Spleen (tissue), 11 donors: ENCODE measurements around the gene PARVG. TPM values are rescaled to one million over a fixed set of nuclear protein-coding genes. Genes with fewer than 3 reads are reported as not detected.

Experiments
- DNase-seq: peaks from one replicate; pipeline ENCODE4 v3.0.0-alpha.2; 2020
- H3K27ac ChIP-seq, 8 donors: fragments of 200-600 bp; sonication (generic) in 7 of 8; 1 replicate in 4 of 8; 2 replicates in 4 of 8; pipeline versions ENCODE4 v1.5.0 to v1.8.0; 2016 to 2021; ENCODE audit warnings: inconsistent platforms in 4 of 8, mild to moderate bottlenecking in 4 of 8, moderate library complexity in 1 of 8
- H3K27me3 ChIP-seq, 7 donors: fragments of 200-600 bp; sonication (generic) in 6 of 7; replicated peaks in 1 of 7; 1 replicate in 4 of 7; 2 replicates in 3 of 7; pipeline versions ENCODE4 v1.5.0 to v1.8.0; 2016 to 2021; ENCODE audit warnings: inconsistent platforms in 3 of 7, mild to moderate bottlenecking in 1 of 7
- H3K36me3 ChIP-seq, 6 donors: fragments of 200-600 bp; sonication (generic) in 5 of 6; 1 replicate in 4 of 6; 2 replicates in 2 of 6; pipeline versions ENCODE4 v1.5.0 to v1.8.0; 2016 to 2021; ENCODE audit warnings: inconsistent platforms in 2 of 6
- H3K4me1 ChIP-seq, 6 donors: fragments of 200-600 bp; sonication (generic) in 5 of 6; 1 replicate in 3 of 6; 2 replicates in 3 of 6; pipeline versions ENCODE4 v1.5.0 to v1.8.0; 2016 to 2021; ENCODE audit warnings: inconsistent platforms in 3 of 6
- H3K4me3 ChIP-seq, 8 donors: fragments of 200-600 bp; sonication (generic) in 7 of 8; 1 replicate in 4 of 8; 2 replicates in 4 of 8; pipeline versions ENCODE4 v1.5.0 to v1.8.0; 2016 to 2021; ENCODE audit warnings: inconsistent platforms in 4 of 8, mild to moderate bottlenecking in 4 of 8, moderate library complexity in 2 of 8
- H3K9me3 ChIP-seq, 8 donors: fragments of 200-600 bp; sonication (generic) in 7 of 8; 1 replicate in 4 of 8; 2 replicates in 4 of 8; pipeline versions ENCODE4 v1.5.0 to v1.8.0; 2016 to 2021; ENCODE audit warnings: inconsistent platforms in 4 of 8
- CTCF ChIP-seq, 11 experiments: fragments of 200-600 bp in 7 of 11; fragments of 450-650 bp in 4 of 11; sonication (generic) in 4 of 11; IDR thresholded peaks in 8 of 11; conservative IDR thresholded peaks in 3 of 11; 1 replicate in 7 of 11; 2 replicates in 4 of 11; pipeline versions ENCODE4 v1.4.0 to v1.8.0; 2016 to 2021; ENCODE audit warnings: antibody characterized with exemption in 11 of 11, inconsistent platforms in 4 of 11, mild to moderate bottlenecking in 1 of 11
- POLR2A ChIP-seq, 3 donors: fragments of 450-650 bp; IDR thresholded peaks; one replicate each; pipeline ENCODE4 v1.5.1; 2017; ENCODE audit warnings: antibody characterized with exemption in 3 of 3, mild to moderate bottlenecking in 1 of 3
- POLR2AphosphoS5 ChIP-seq, 3 donors: sonication (generic); formaldehyde crosslinking; IDR thresholded peaks; one replicate each; pipeline ENCODE4 v1.5.1; 2017; ENCODE audit warnings: antibody characterized with exemption in 3 of 3
- WGBS, 5 donors: extraction: QIAGEN DNeasy Blood & Tissue Kit in 3 of 5; methylation state at CpG; one replicate each; pipeline versions ENCODE4 v1.1.5 to v1.1.7; 2013 to 2018; 5-methylcytosine and 5-hydroxymethylcytosine counted together
- intact Hi-C: fragments of 100-400 bp; cut with DNase I; formaldehyde crosslinking; loops from one replicate; pipeline ENCODE4 v1.15.0; 2023; ENCODE audit warnings: low total_unique reads
- polyA plus RNA-seq, 3 donors: library from polyadenylated mRNA; stranded (reverse); fragments of 200-250 nt; gene quantifications; one replicate each; pipeline ENCODE4 v1.2.1, GENCODE V29; 2013
- total RNA-seq, 7 donors: library from RNA; depleted of rRNA in 3 of 7; stranded (reverse); fragments of >200 nt in 3 of 7; fragmentation: NEBNext Ultra II Directional in 4 of 7; extraction: Animal tissue kit (Norgen Biotek cat#: 25700) in 4 of 7; gene quantifications; one replicate each; pipeline versions ENCODE4 v1.1.0 to v1.2.1, GENCODE V29; 2016 to 2021
- donor health status: healthy with polysubstance abuse.
- donor health status: DM: no; HTN: no; CAD: no; lungs with moderate emphysema.
- donor health status: DM: no; HTN: no; CAD: no.
- donor health status: Bipolar disorder and iron deficiency.
- donor health status: healthy.
- donor health status: DM: no; HTN: no; CAD: no.
- donor health status: DM: yes; HTN: yes; CAD: no.

Gene PARVG
- total and polyA plus RNA-seq, 10 donors: 118 to 226 (median 159) TPM

GRCh38 chr22:44211946-44212930, 31.5 kb downstream of the PARVG start:
- no peak for DNase-seq
- peak overlapping the region in 1 of 8 donors; percentile 32 for H3K27ac ChIP-seq
- H3K27me3 ChIP-seq: no peaks in the 10 kb centered on the region
- intact Hi-C loops: no loop called here
- H3K36me3 ChIP-seq: no peaks in the 10 kb centered on the region
- TF ChIP-seq POLR2AphosphoS5 (IDR thresholded peaks at IDR 0.05) (no peak), POLR2A (IDR thresholded peaks at IDR 0.05) (no peak), CTCF (IDR thresholded peaks at IDR 0.05 in 8 of 11, conservative IDR thresholded peaks at IDR 0.05 in 3 of 11) (no peak)
- peaks cover 0 to 50% (median 3%) of the 10 kb centered on the region in 6 donors for H3K4me1 ChIP-seq
- H3K9me3 ChIP-seq: peaks cover 0 to 33% (median 25%) of the 10 kb centered on the region in 8 donors
- H3K4me3 ChIP-seq: no peak overlapping the region
- 51 to 69% (median 56%) methylated on average over 12 of the region's 12 CpGs for WGBS, 5 donors

GRCh38 chr22:44212936-44213335, 32.2 kb downstream of the PARVG start:
- intact Hi-C loops: no loop called here
- 70 to 100% (median 83%) methylated on average over 1 of the region's 1 CpG for WGBS, 5 donors
- Histone ChIP-seq H3K27me3 (no peaks in the 10 kb centered on the region), H3K9me3 (peaks cover 0 to 33% (median 25%) of the 10 kb centered on the region in 8 donors), H3K4me1 (peaks cover 0 to 44% (median 3%) of the 10 kb centered on the region in 6 donors), H3K36me3 (no peaks in the 10 kb centered on the region), H3K27ac (no peak overlapping the region), H3K4me3 (no peak overlapping the region)
- TF ChIP-seq POLR2A (IDR thresholded peaks at IDR 0.05) (no peak), POLR2AphosphoS5 (IDR thresholded peaks at IDR 0.05) (no peak), CTCF (IDR thresholded peaks at IDR 0.05 in 8 of 11, conservative IDR thresholded peaks at IDR 0.05 in 3 of 11) (no peak)
- no peak for DNase-seq

GRCh38 chr22:44213489-44214043, 32.8 kb downstream of the PARVG start:
- TF ChIP-seq POLR2A (IDR thresholded peaks at IDR 0.05) (no peak), CTCF (IDR thresholded peaks at IDR 0.05 in 8 of 11, conservative IDR thresholded peaks at IDR 0.05 in 3 of 11) (no peak), POLR2AphosphoS5 (IDR thresholded peaks at IDR 0.05) (no peak)
- Histone ChIP-seq H3K9me3 (peaks cover 0 to 32% (median 25%) of the 10 kb centered on the region in 8 donors), H3K27ac (no peak overlapping the region), H3K4me1 (peaks cover 0 to 37% (median 0%) of the 10 kb centered on the region in 6 donors), H3K4me3 (no peak overlapping the region), H3K36me3 (no peaks in the 10 kb centered on the region), H3K27me3 (no peaks in the 10 kb centered on the region)
- intact Hi-C loops: no loop called here
- WGBS, 5 donors: 78 to 94% (median 90%) methylated on average over 3 of the region's 3 CpGs
- DNase-seq: no peak

- intact Hi-C loops: no loop called here
- no peaks in the 10 kb centered on the region for H3K27me3 ChIP-seq
- H3K9me3 ChIP-seq: peaks cover 0 to 27% (median 22%) of the 10 kb centered on the region in 8 donors
- WGBS, 5 donors: 87 to 97% (median 94%) methylated on average over 2 to 3 of the region's 3 CpGs
- TF ChIP-seq POLR2A (IDR thresholded peaks at IDR 0.05): no peak
- no peak for TF ChIP-seq POLR2AphosphoS5 (IDR thresholded peaks at IDR 0.05)
- no peak for TF ChIP-seq CTCF (IDR thresholded peaks at IDR 0.05 in 8 of 11, conservative IDR thresholded peaks at IDR 0.05 in 3 of 11)
- DNase-seq: no peak
- peaks cover 0 to 31% (median 0%) of the 10 kb centered on the region in 6 donors for H3K4me1 ChIP-seq
- H3K27ac ChIP-seq: no peak overlapping the region
- no peaks in the 10 kb centered on the region for H3K36me3 ChIP-seq
- H3K4me3 ChIP-seq: no peak overlapping the region
Observed at GRCh38 chr22:44214187-44214586, 33.5 kb downstream of the PARVG start.
